Upper lobe of left lung (tissue), 6 donors: Measurements from ENCODE around the gene PILRB. TPM values are rescaled to one million over a fixed set of nuclear protein-coding genes. Genes with fewer than 3 reads are reported as not detected.

ENCODE experiments used
- ATAC-seq, 2 donors: fragments of 200-7000 bp; cut with Tn5 transposase; one replicate each; pipeline ENCODE4 v1.9.1; 2022; ENCODE audit warnings: mild to moderate bottlenecking in 2 of 2, moderate library complexity in 2 of 2; ENCODE audit not compliant: low FRiP score in 2 of 2
- DNase-seq, 2 donors: peaks; one replicate each; pipeline ENCODE4 v3.0.0-alpha.2; 2019 to 2020
- H3K27ac ChIP-seq, 4 donors: fragments of 200-600 bp; sonication (generic); one replicate each; pipeline ENCODE4 v1.5.1; 2016 to 2019
- H3K27me3 ChIP-seq, 4 donors: fragments of 200-600 bp; sonication (generic); one replicate each; pipeline ENCODE4 v1.5.1; 2017 to 2019
- H3K36me3 ChIP-seq, 4 donors: fragments of 200-600 bp; sonication (generic); one replicate each; pipeline ENCODE4 v1.5.1; 2016 to 2019
- H3K4me1 ChIP-seq, 4 donors: fragments of 200-600 bp; sonication (generic); one replicate each; pipeline ENCODE4 v1.5.1; 2018 to 2019
- H3K4me3 ChIP-seq, 4 donors: fragments of 200-600 bp; sonication (generic); one replicate each; pipeline ENCODE4 v1.5.1; 2017 to 2019; ENCODE audit warnings: mild to moderate bottlenecking in 2 of 4, moderate library complexity in 1 of 4
- H3K9me3 ChIP-seq, 4 donors: fragments of 200-600 bp; sonication (generic); one replicate each; pipeline ENCODE4 v1.5.1; 2018 to 2019
- EP300 ChIP-seq, 4 donors: sonication (generic); formaldehyde crosslinking; IDR thresholded peaks; one replicate each; pipeline ENCODE4 v1.5.1; 2017; ENCODE audit warnings: antibody characterized with exemption in 4 of 4, control low read depth in 2 of 4
- POLR2A ChIP-seq, 4 donors: fragments of 450-650 bp; IDR thresholded peaks; one replicate each; pipeline ENCODE4 v1.5.1; 2016 to 2017; ENCODE audit warnings: antibody characterized with exemption in 4 of 4, mild to moderate bottlenecking in 2 of 4
- POLR2AphosphoS5 ChIP-seq, 2 donors: sonication (generic); formaldehyde crosslinking; IDR thresholded peaks; one replicate each; pipeline ENCODE4 v1.5.1; 2017; ENCODE audit warnings: antibody characterized with exemption in 2 of 2
- WGBS, 2 donors: methylation state at CpG; one replicate each; pipeline ENCODE4 v1.1.5; 2017 to 2018; 5-methylcytosine and 5-hydroxymethylcytosine counted together
- total RNA-seq, 6 donors: library from RNA; depleted of rRNA in 4 of 6; stranded (reverse); fragments of >200 nt in 4 of 6; gene quantifications; one replicate each; pipeline versions ENCODE4 v1.1.0 to v1.2.1, GENCODE V29; 2016 to 2021
- TF ChIP-seq, protein P1 (sequence below), 6 experiments: fragments of 450-650 bp in 4 of 6; fragments of 200-600 bp in 2 of 6; sonication (generic) in 2 of 6; IDR thresholded peaks; one replicate each; pipeline ENCODE4 v1.5.1; 2016 to 2019; ENCODE audit warnings: antibody characterized with exemption in 6 of 6
- donor health status: DM: no; HTN: no; CAD: no; lungs with moderate emphysema.
- donor health status: DM: no; HTN: yes; CAD: no; lungs with severe emphysema.

Gene PILRB
- total RNA-seq, 6 donors from 2014 or later = 18.4 to 259 (median 39.9) TPM

DNA sequence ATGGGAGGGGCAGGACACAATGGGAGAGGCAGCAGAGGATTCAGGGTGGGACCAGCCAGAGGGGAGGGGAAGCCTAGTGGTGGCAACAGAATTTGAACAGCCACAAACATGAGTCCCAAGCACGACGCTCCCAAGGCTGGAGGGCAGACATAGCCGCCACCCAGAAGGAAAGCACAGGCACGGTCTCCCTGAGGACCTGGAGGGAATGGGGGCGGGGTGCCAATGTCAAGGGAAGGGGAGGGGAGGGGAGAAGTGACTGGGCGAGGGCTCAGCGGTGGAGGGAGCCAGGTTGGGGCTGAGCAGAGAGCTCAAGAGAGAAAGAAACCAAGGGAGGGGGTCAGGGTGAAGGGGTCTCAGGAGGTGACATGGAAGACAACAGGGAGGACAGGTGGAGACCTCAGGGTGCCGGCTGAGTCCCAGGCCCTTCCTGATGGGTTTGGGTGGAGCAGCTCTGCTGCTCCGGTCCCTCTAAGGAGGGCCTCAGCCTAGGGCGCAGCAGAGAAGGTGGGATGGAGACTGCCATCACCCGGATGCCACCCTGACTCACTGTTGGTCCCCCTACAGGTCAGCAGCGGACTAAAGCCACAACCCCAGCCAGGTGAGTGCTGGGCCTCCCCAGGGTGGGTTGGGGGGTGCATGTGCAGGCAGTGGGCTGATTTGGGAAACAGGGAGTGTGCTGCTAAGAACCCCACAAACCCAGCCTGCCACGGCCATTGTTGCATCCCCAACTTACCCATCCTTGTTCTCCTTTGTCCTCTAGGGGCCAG lies 39.6 kb downstream of the PILRB start:
- ATAC-seq (no peak), DNase-seq (no peak)
- Histone ChIP-seq H3K27ac (no peak overlapping the region), H3K9me3 (no peaks in the 10 kb centered on the region), H3K4me3 (no peak overlapping the region), H3K27me3 (no peaks in the 10 kb centered on the region), H3K4me1 (peaks cover 0 to 15% (median 13%) of the 10 kb centered on the region in 4 donors), H3K36me3 (no peaks in the 10 kb centered on the region)
- WGBS, 2 donors = 61 to 68% methylated on average over 11 of the region's 13 CpGs
- no peak for TF ChIP-seq EP300 (IDR thresholded peaks at IDR 0.05)
- TF ChIP-seq POLR2A (IDR thresholded peaks at IDR 0.05) = no peak
- TF ChIP-seq, protein P1, sequence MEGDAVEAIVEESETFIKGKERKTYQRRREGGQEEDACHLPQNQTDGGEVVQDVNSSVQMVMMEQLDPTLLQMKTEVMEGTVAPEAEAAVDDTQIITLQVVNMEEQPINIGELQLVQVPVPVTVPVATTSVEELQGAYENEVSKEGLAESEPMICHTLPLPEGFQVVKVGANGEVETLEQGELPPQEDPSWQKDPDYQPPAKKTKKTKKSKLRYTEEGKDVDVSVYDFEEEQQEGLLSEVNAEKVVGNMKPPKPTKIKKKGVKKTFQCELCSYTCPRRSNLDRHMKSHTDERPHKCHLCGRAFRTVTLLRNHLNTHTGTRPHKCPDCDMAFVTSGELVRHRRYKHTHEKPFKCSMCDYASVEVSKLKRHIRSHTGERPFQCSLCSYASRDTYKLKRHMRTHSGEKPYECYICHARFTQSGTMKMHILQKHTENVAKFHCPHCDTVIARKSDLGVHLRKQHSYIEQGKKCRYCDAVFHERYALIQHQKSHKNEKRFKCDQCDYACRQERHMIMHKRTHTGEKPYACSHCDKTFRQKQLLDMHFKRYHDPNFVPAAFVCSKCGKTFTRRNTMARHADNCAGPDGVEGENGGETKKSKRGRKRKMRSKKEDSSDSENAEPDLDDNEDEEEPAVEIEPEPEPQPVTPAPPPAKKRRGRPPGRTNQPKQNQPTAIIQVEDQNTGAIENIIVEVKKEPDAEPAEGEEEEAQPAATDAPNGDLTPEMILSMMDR (IDR thresholded peaks at IDR 0.05) = no peak
- no peak for TF ChIP-seq POLR2AphosphoS5 (IDR thresholded peaks at IDR 0.05)

DNA sequence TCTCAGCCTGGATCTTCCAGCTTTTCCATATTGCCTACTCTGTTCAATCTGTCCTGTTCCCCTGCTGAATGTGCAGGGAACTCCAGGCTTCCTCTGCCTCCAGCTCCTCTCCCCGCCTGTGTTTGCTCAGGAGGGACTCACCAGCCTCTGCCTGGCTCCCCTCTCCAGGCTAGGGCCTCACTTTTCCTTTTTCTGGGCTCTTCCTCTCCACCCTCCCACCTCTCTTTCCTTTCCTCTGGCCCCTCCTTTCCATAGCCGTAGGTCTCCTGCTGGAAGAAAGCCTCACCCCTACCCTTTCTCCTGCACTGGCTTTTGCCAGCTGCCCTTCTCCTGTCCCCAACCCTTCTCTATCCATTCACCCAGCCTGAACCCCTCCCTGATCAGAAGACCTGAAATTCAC lies 40.3 kb downstream of the PILRB start:
- peaks cover 0 to 15% (median 13%) of the 10 kb centered on the region in 4 donors for H3K4me1 ChIP-seq
- H3K9me3 ChIP-seq = no peaks in the 10 kb centered on the region
- H3K27ac ChIP-seq = no peak overlapping the region
- H3K27me3 ChIP-seq = no peaks in the 10 kb centered on the region
- TF ChIP-seq POLR2A (IDR thresholded peaks at IDR 0.05) (no peak), EP300 (IDR thresholded peaks at IDR 0.05) (no peak), POLR2AphosphoS5 (IDR thresholded peaks at IDR 0.05) (no peak)
- TF ChIP-seq, protein P1 (IDR thresholded peaks at IDR 0.05) = no peak
- H3K4me3 ChIP-seq = no peak overlapping the region
- ATAC-seq (no peak), DNase-seq (no peak)
- no peaks in the 10 kb centered on the region for H3K36me3 ChIP-seq
- WGBS, 2 donors = 41 to 44% methylated on average over 2 of the region's 2 CpGs

DNA sequence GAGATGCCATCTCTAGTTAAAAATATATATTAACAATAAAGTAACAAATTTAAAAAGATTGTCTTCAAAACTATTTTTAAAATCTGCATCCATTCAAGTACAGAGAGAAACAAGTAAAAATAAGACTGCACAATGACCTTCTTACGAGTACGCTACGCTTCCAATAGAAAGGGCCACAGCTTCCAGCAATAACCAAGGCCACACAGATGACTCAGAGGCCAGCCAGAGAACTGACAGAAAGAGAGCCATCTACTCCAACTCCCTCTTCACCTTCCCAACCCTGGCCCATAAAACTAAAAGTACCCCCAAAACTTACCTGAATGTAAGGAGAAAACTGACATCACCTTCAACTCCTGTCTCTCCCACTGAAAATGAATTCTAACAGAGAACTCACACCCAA lies 42.1 kb downstream of the PILRB start:
- H3K36me3 ChIP-seq = no peaks in the 10 kb centered on the region
- 95 to 97% methylated on average over 3 of the region's 3 CpGs for WGBS, 2 donors

DNA sequence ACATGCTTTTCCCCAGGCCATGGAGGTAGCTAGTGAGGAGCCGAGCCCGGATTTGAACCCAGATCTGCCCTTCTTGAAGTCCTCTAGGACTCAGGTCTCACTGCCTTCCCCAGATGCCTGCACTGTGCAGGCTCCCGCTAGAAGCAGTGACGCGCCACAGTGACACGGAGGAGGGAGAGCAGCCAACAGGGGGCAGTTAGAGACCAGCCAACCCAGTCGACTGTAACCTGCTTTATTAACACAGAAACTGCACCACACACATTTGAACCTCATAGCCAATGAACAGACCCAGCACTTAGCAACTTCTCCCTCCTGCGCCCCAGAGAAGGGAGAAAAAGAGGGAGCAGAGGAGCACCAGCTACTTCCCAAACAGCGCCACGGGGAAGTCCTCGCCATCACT lies 42.7 kb downstream of the PILRB start:
- no peak overlapping the region for H3K27ac ChIP-seq
- TF ChIP-seq POLR2A (IDR thresholded peaks at IDR 0.05) (no peak), POLR2AphosphoS5 (IDR thresholded peaks at IDR 0.05) (no peak), EP300 (IDR thresholded peaks at IDR 0.05) (no peak)
- TF ChIP-seq, protein P1 (IDR thresholded peaks at IDR 0.05) = no peak
- H3K4me3 ChIP-seq = no peak overlapping the region
- no peaks in the 10 kb centered on the region for H3K36me3 ChIP-seq
- H3K4me1 ChIP-seq = peaks cover 0 to 15% (median 13%) of the 10 kb centered on the region in 4 donors
- no peak for DNase-seq
- H3K9me3 ChIP-seq = no peaks in the 10 kb centered on the region
- no peak for ATAC-seq
- H3K27me3 ChIP-seq = no peaks in the 10 kb centered on the region
- 71 to 88% methylated on average over 11 of the region's 11 CpGs for WGBS, 2 donors

More for the DNA sequence above, 42.1 kb downstream of the PILRB start:
- DNase-seq = no peak
- Histone ChIP-seq H3K4me1 (peaks cover 0 to 15% (median 13%) of the 10 kb centered on the region in 4 donors), H3K27ac (no peak overlapping the region), H3K9me3 (no peaks in the 10 kb centered on the region), H3K4me3 (no peak overlapping the region), H3K27me3 (no peaks in the 10 kb centered on the region)
- no peak for TF ChIP-seq POLR2AphosphoS5 (IDR thresholded peaks at IDR 0.05)
- TF ChIP-seq, protein P1 (IDR thresholded peaks at IDR 0.05) = no peak
- TF ChIP-seq POLR2A (IDR thresholded peaks at IDR 0.05) = no peak
- TF ChIP-seq EP300 (IDR thresholded peaks at IDR 0.05) = no peak
- ATAC-seq = no peak

DNA sequence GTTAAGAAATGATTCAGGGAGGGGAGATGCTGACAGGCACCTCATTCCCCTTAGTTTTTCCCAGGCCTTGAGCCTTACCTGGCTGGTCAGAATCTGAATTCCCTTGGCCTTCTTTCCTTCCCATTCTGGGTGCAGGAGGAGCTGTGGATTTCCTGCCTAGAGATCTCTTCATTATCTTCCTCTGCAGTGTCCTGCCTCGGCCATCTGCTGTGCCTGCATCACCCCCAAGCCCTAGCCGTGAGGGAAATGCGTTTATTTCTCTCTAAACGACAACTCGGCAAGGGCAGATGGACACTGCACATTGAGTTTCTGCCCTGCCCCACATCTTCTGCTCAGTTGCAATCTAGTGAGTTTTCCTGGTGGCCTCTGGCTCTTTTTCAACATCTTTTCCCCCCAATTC lies 43.9 kb downstream of the PILRB start:
- no peak overlapping the region for H3K27ac ChIP-seq
- H3K4me1 ChIP-seq = peaks cover 0 to 13% (median 9%) of the 10 kb centered on the region in 4 donors
- TF ChIP-seq POLR2AphosphoS5 (IDR thresholded peaks at IDR 0.05) (no peak), EP300 (IDR thresholded peaks at IDR 0.05) (no peak), POLR2A (IDR thresholded peaks at IDR 0.05) (no peak)
- TF ChIP-seq, protein P1 (IDR thresholded peaks at IDR 0.05) = no peak
- H3K27me3 ChIP-seq = no peaks in the 10 kb centered on the region
- no peak for ATAC-seq
- DNase-seq = no peak
- no peak overlapping the region for H3K4me3 ChIP-seq
- H3K9me3 ChIP-seq = no peaks in the 10 kb centered on the region
- WGBS, 2 donors = 72 to 78% methylated on average over 5 of the region's 5 CpGs
- H3K36me3 ChIP-seq = no peaks in the 10 kb centered on the region
